Progenitor cell of endocrine pancreas (in vitro differentiated cells): Measurements from ENCODE around the gene CACNG7. TPM values are rescaled to one million over a fixed set of nuclear protein-coding genes. Genes with fewer than 3 reads are reported as not detected.
A peak's percentile ranks its signal among the peaks of the same experiment; 100 is the strongest.

Experiments
- DNase-seq: peaks from one replicate; pipeline ENCODE4 v3.0.0; 2021; ENCODE audit warnings: low spot score; ENCODE audit not compliant: unreplicated experiment
- H3K27ac Mint-ChIP-seq: 2 replicates; pipeline ENCODE4 v1.8.0; 2021; ENCODE audit warnings: mild to moderate bottlenecking, moderate library complexity, mixed read lengths
- H3K27me3 Mint-ChIP-seq: 2 replicates; pipeline ENCODE4 v1.8.0; 2021; ENCODE audit warnings: mixed read lengths
- H3K36me3 Mint-ChIP-seq: 2 replicates; pipeline ENCODE4 v1.8.0; 2022; ENCODE audit warnings: mixed read lengths; ENCODE audit not compliant: insufficient read depth
- H3K4me1 Mint-ChIP-seq: 2 replicates; pipeline ENCODE4 v1.8.0; 2021; ENCODE audit warnings: low read depth, mixed read lengths
- H3K4me3 Mint-ChIP-seq: 2 replicates; pipeline ENCODE4 v1.8.0; 2021; ENCODE audit warnings: low read depth, mild to moderate bottlenecking, moderate library complexity, mixed read lengths
- H3K9me3 Mint-ChIP-seq: 2 replicates; pipeline ENCODE4 v1.8.0; 2021; ENCODE audit warnings: low read depth, mixed read lengths
- total RNA-seq: library from RNA; stranded (reverse); gene quantifications from 2 replicates; pipeline ENCODE4 v1.2.1, GENCODE V29; 2021
- TF ChIP-seq, protein P1 (sequence below): fragments of 200-600 bp; sonication (generic); IDR thresholded peaks from one replicate; pipeline ENCODE4 v1.5.0; 2021; ENCODE audit warnings: antibody characterized with exemption, mild to moderate bottlenecking; ENCODE audit not compliant: unreplicated experiment

The CACNG7 gene
- total RNA-seq, 1 donor from 2014 or later: not detected

GRCh38 chr19:53871454-53871853 is 37.6 kb upstream of the CACNG7 start:
- H3K36me3 Mint-ChIP-seq: peaks cover 17% of the 10 kb centered on the region
- no peak for DNase-seq

DNA sequence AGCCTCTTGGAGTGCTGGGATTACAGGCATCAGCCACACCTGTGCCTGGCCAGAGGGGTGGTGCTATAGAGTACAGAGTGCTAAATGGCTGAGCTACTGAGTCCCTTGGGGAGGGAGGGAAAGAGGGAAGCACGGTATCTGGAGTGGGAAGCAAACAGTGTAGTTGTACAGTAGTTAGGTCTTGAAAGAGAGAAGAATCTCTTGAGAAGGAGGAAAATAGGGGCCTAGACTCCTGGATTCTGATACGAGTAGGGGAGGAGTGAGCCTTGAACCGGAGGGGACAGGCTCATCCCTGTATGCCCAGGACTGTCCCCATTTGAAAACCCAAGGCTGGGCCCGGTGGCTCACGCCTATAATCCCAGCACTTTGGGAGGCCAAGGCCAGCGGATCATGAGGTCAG is 36.3 kb upstream of the CACNG7 start:
- Mint-ChIP-seq H3K4me3 (no peak overlapping the region), H3K27ac (no peak overlapping the region), H3K4me1 (peaks cover 19% of the 10 kb centered on the region), H3K36me3 (peaks cover 19% of the 10 kb centered on the region), H3K9me3 (no peaks in the 10 kb centered on the region), H3K27me3 (no peaks in the 10 kb centered on the region)
- DNase-seq: no peak
- TF ChIP-seq, protein P1, sequence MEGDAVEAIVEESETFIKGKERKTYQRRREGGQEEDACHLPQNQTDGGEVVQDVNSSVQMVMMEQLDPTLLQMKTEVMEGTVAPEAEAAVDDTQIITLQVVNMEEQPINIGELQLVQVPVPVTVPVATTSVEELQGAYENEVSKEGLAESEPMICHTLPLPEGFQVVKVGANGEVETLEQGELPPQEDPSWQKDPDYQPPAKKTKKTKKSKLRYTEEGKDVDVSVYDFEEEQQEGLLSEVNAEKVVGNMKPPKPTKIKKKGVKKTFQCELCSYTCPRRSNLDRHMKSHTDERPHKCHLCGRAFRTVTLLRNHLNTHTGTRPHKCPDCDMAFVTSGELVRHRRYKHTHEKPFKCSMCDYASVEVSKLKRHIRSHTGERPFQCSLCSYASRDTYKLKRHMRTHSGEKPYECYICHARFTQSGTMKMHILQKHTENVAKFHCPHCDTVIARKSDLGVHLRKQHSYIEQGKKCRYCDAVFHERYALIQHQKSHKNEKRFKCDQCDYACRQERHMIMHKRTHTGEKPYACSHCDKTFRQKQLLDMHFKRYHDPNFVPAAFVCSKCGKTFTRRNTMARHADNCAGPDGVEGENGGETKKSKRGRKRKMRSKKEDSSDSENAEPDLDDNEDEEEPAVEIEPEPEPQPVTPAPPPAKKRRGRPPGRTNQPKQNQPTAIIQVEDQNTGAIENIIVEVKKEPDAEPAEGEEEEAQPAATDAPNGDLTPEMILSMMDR: no peak

More at GRCh38 chr19:53871454-53871853, 37.6 kb upstream of the CACNG7 start:
- peaks cover 29% of the 10 kb centered on the region for H3K4me1 Mint-ChIP-seq
- H3K4me3 Mint-ChIP-seq: peak overlapping the region; percentile 29
- peak overlapping the region; percentile 86 for H3K27ac Mint-ChIP-seq
- H3K27me3 Mint-ChIP-seq: no peaks in the 10 kb centered on the region
- TF ChIP-seq, protein P1: no peak
- H3K9me3 Mint-ChIP-seq: no peaks in the 10 kb centered on the region

GRCh38 chr19:53873773-53874605 is 35.1 kb upstream of the CACNG7 start:
- Mint-ChIP-seq H3K27ac (peak overlapping the region; percentile 59), H3K9me3 (no peaks in the 10 kb centered on the region), H3K36me3 (peaks cover 19% of the 10 kb centered on the region), H3K4me3 (no peak overlapping the region), H3K27me3 (no peaks in the 10 kb centered on the region), H3K4me1 (peaks cover 17% of the 10 kb centered on the region)
- TF ChIP-seq, protein P1: no peak
- DNase-seq: no peak

GRCh38 chr19:53874606-53874990 is 34.5 kb upstream of the CACNG7 start:
- Mint-ChIP-seq H3K4me3 (no peak overlapping the region), H3K36me3 (peaks cover 19% of the 10 kb centered on the region), H3K27ac (no peak overlapping the region), H3K9me3 (no peaks in the 10 kb centered on the region), H3K27me3 (no peaks in the 10 kb centered on the region), H3K4me1 (peaks cover 17% of the 10 kb centered on the region)
- TF ChIP-seq, protein P1: no peak
- no peak for DNase-seq

- Mint-ChIP-seq H3K4me1 (peaks cover 13% of the 10 kb centered on the region), H3K27me3 (no peaks in the 10 kb centered on the region), H3K9me3 (no peaks in the 10 kb centered on the region), H3K27ac (no peak overlapping the region), H3K36me3 (peaks cover 19% of the 10 kb centered on the region), H3K4me3 (no peak overlapping the region)
- DNase-seq: no peak
- TF ChIP-seq, protein P1: no peak
Observed at GRCh38 chr19:53875602-53876325, 33.3 kb upstream of the CACNG7 start.
